Memory B cell (primary cell): Measurements from ENCODE around the gene CCDC73.

ENCODE experiments used
- ATAC-seq: fragments of 150-1000 bp; cut with Tn5 transposase; 2 replicates; pipeline ENCODE4 v1.10.0; 2021; ENCODE audit warnings: low read depth, mild to moderate bottlenecking, moderate library complexity
- DNase-seq, 2 donors: peaks; one replicate each; pipeline ENCODE4 v3.0.0; 2022; ENCODE audit warnings: low spot score in 2 of 2
- H3K27ac Mint-ChIP-seq: one replicate; pipeline ENCODE4 v1.8.0; 2022; ENCODE audit warnings: mild to moderate bottlenecking, moderate library complexity, mixed read lengths
- H3K27me3 Mint-ChIP-seq: one replicate; pipeline ENCODE4 v1.8.0; 2022; ENCODE audit warnings: mixed read lengths
- H3K36me3 Mint-ChIP-seq: one replicate; pipeline ENCODE4 v1.8.0; 2022; ENCODE audit warnings: mild to moderate bottlenecking, mixed read lengths
- H3K4me1 Mint-ChIP-seq: one replicate; pipeline ENCODE4 v1.8.0; 2022; ENCODE audit warnings: mixed read lengths
- H3K4me3 Mint-ChIP-seq: one replicate; pipeline ENCODE4 v1.8.0; 2022; ENCODE audit warnings: mild to moderate bottlenecking, moderate library complexity, mixed read lengths
- H3K9me3 Mint-ChIP-seq: one replicate; pipeline ENCODE4 v1.8.0; 2022; ENCODE audit warnings: mixed read lengths

CCDC73 gene

DNA sequence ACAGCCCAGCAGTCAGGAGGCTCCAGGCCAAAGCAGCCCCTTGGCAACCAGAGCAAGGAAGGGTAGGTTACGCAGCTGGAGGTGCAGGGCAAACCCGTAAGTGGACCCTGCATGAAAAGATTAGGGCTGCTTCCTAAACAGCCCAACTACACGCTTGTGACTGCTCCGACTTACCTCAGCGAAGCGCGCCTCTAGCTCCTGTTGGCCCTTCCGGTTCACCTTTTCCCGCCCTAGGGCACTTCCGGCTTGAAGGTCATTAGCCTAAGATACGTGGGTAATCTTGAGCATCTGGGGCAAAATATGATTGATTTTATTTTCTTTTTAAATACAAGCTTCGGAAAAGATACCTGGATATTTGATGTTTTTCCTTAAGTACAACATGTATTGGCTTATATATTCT lies at the start of gene CCDC73:
CCDC73 (minus strand) TSS at position 224 of the 400 bp plus-strand sequence. CDS start 34,419 bp downstream, outside the sequence.
- ATAC-seq = no peak
- H3K4me3 Mint-ChIP-seq = no peak within 1 kb of the TSS
- H3K4me1 Mint-ChIP-seq = no peaks in the 10 kb centered on the region
- no peaks in the 10 kb centered on the region for H3K9me3 Mint-ChIP-seq
- no peaks in the 10 kb centered on the region for H3K36me3 Mint-ChIP-seq
- DNase-seq = no peak
- peaks cover 2% of the 10 kb centered on the region for H3K27me3 Mint-ChIP-seq
- no peak within 1 kb of the TSS for H3K27ac Mint-ChIP-seq

DNA sequence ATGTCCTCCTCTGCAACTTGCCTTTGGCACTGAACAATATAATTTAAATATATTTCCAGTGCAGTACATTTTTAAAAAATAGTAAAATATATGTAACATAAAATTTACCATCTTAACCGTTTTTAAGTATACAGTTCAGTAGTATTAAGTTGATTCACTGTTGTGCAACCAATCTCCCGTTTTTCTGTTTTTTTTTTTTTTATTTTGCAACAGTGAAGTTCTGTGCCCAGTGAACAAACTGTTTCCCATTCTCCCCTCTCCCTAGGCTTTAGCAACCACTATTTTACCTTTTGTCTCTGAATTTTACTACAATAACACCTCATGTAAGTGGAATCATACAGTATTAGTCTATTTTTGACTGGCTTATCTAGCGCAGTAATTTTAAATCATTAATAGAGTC lies 49.1 kb upstream of the CCDC73 start:
- Mint-ChIP-seq H3K27ac (no peak overlapping the region), H3K9me3 (no peaks in the 10 kb centered on the region), H3K4me1 (no peaks in the 10 kb centered on the region), H3K27me3 (peaks cover 2% of the 10 kb centered on the region), H3K4me3 (no peak overlapping the region), H3K36me3 (no peaks in the 10 kb centered on the region)
- ATAC-seq (no peak), DNase-seq (no peak)

DNA sequence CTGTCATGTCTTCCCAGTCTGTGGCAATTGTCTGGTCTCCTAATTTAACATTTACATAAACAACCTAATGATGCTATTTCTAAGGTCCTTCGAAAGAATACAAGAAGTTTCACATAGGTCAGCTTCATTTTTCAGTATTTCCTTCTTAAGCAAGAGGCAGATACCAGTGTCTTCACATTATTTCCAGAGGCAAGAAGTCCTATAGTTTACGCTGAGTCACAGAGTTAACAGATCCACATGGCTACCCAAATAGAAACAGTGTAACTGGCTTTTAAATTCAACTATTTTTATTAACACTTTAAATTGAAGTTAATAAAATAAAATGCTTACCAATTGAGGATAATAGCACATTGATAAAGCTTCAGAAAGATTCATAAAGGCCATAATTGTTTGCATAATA lies 46.1 kb upstream of the CCDC73 start:
- peak overlapping the region; percentile 11 for H3K27ac Mint-ChIP-seq
- H3K4me1 Mint-ChIP-seq = no peaks in the 10 kb centered on the region
- ATAC-seq (no peak), DNase-seq (no peak)
- H3K36me3 Mint-ChIP-seq = no peaks in the 10 kb centered on the region
- H3K4me3 Mint-ChIP-seq = no peak overlapping the region
- no peaks in the 10 kb centered on the region for H3K9me3 Mint-ChIP-seq
- no peaks in the 10 kb centered on the region for H3K27me3 Mint-ChIP-seq

GRCh38 chr11:32839308-32839707 lies 44.8 kb upstream of the CCDC73 start:
- Mint-ChIP-seq H3K9me3 (no peaks in the 10 kb centered on the region), H3K4me1 (no peaks in the 10 kb centered on the region)
- no peak for ATAC-seq

GRCh38 chr11:32838505-32839274 lies 44.2 kb upstream of the CCDC73 start:
- H3K4me3 Mint-ChIP-seq = no peak overlapping the region
- no peaks in the 10 kb centered on the region for H3K27me3 Mint-ChIP-seq
- no peaks in the 10 kb centered on the region for H3K9me3 Mint-ChIP-seq
- no peak overlapping the region for H3K27ac Mint-ChIP-seq
- ATAC-seq (no peak), DNase-seq (no peak)
- H3K36me3 Mint-ChIP-seq = no peaks in the 10 kb centered on the region
- no peaks in the 10 kb centered on the region for H3K4me1 Mint-ChIP-seq

More at GRCh38 chr11:32839308-32839707, 44.8 kb upstream of the CCDC73 start:
- no peak overlapping the region for H3K4me3 Mint-ChIP-seq
- H3K36me3 Mint-ChIP-seq = no peaks in the 10 kb centered on the region
- DNase-seq = no peak
- no peaks in the 10 kb centered on the region for H3K27me3 Mint-ChIP-seq
- no peak overlapping the region for H3K27ac Mint-ChIP-seq

- H3K4me3 Mint-ChIP-seq = no peak overlapping the region
- ATAC-seq (no peak), DNase-seq (no peak)
- H3K27me3 Mint-ChIP-seq = peaks cover 4% of the 10 kb centered on the region
- no peak overlapping the region for H3K27ac Mint-ChIP-seq
- H3K9me3 Mint-ChIP-seq = no peaks in the 10 kb centered on the region
- H3K36me3 Mint-ChIP-seq = no peaks in the 10 kb centered on the region
- H3K4me1 Mint-ChIP-seq = no peaks in the 10 kb centered on the region
Measured at GRCh38 chr11:32836946-32837345, 42.5 kb upstream of the CCDC73 start.

DNA sequence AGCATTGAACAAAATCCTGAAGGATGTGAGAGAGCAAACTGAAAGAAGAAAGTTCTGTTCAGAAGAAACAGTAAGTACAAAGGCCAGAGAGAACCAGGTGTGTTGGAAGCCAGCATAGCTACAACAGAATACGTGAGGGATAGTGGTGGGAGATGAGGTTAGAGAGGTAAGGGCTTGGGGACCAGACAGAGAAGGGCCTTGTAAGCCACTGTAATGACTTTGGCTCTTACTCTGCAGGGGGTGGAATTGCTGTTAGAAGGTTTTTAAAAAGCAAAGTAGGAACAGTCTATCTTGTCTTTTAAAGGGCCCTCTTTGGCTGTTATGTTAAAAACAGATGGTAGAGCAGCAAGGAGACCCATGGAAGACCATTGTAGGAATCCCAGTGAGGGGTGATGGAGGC lies 39.5 kb upstream of the CCDC73 start:
- DNase-seq = no peak
- no peaks in the 10 kb centered on the region for H3K9me3 Mint-ChIP-seq
- H3K36me3 Mint-ChIP-seq = no peaks in the 10 kb centered on the region
- no peaks in the 10 kb centered on the region for H3K4me1 Mint-ChIP-seq
- no peak overlapping the region for H3K27ac Mint-ChIP-seq
- peaks cover 7% of the 10 kb centered on the region for H3K27me3 Mint-ChIP-seq
- no peak overlapping the region for H3K4me3 Mint-ChIP-seq
- ATAC-seq = no peak

- H3K27me3 Mint-ChIP-seq = peaks cover 10% of the 10 kb centered on the region
- no peaks in the 10 kb centered on the region for H3K9me3 Mint-ChIP-seq
- no peaks in the 10 kb centered on the region for H3K36me3 Mint-ChIP-seq
- ATAC-seq = no peak
- no peak for DNase-seq
- H3K27ac Mint-ChIP-seq = no peak overlapping the region
- no peaks in the 10 kb centered on the region for H3K4me1 Mint-ChIP-seq
- no peak overlapping the region for H3K4me3 Mint-ChIP-seq
Measured at GRCh38 chr11:32831221-32831620, 36.8 kb upstream of the CCDC73 start.

GRCh38 chr11:32830796-32831195 lies 36.3 kb upstream of the CCDC73 start:
- H3K27me3 Mint-ChIP-seq = peaks cover 10% of the 10 kb centered on the region
- H3K36me3 Mint-ChIP-seq = no peaks in the 10 kb centered on the region
- H3K4me1 Mint-ChIP-seq = no peaks in the 10 kb centered on the region
- H3K9me3 Mint-ChIP-seq = no peaks in the 10 kb centered on the region
- DNase-seq (no peak), ATAC-seq (no peak)
- H3K4me3 Mint-ChIP-seq = peak overlapping the region; percentile 54
- H3K27ac Mint-ChIP-seq = no peak overlapping the region

DNA sequence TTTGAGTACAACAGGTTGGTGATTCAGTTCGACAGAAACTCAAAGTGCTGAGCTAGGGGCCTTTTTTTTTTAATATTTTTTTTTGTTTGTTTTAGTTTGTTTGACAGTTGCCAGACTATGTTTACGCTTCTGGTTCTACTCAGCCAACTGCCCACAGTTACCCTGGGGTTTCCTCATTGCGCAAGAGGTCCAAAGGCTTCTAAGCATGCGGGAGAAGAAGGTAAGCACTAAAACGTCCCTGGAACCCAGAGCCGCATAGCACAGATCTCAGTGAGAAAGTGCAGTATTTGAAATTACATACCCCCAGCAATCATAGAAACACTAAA lies 35.9 kb upstream of the CCDC73 start:
- ATAC-seq = no peak
- peaks cover 10% of the 10 kb centered on the region for H3K27me3 Mint-ChIP-seq
- H3K9me3 Mint-ChIP-seq = no peaks in the 10 kb centered on the region
- peak overlapping the region; percentile 54 for H3K4me3 Mint-ChIP-seq
- H3K36me3 Mint-ChIP-seq = no peaks in the 10 kb centered on the region
- DNase-seq = no peak
- no peak overlapping the region for H3K27ac Mint-ChIP-seq
- H3K4me1 Mint-ChIP-seq = no peaks in the 10 kb centered on the region

DNA sequence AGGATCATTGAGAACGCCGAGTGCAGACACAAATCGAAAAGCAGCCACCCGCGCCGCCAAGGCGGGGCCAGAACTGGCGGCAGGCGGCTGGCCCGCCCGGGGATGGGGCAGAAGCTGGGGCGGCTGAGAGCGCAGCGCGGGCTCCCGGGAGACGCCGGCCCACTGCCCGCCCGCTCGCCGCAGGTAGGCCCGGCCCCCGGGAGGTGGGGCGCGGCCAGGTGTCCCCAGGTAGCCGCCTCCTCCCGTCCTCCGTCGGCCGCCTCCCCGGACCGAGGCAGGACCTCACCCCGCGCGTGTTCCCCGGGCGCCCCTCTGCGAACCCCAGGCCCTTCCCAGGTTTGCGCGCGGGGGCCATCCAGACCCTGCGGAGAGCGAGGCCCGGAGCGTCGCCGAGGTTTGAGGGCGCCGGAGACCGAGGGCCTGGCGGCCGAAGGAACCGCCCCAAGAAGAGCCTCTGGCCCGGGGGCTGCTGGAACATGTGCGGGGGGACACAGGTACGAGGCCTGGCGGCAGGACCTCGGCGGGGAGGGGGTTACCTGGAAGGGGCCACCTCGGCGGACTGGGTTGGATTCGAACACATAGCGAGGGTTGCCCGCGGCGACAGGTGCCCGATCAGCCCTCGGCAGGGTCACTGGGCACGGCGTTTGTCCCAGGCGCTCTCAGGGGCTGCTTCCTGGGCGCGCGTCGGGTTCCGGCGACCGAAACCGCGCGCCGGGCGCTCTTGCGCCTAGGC lies 35.4 kb upstream of the CCDC73 start, which contains the start of gene PRRG4:
PRRG4 (plus strand) TSS at position 248 of the 733 bp plus-strand sequence. CDS start 603 bp downstream, outside the sequence.
- peak within 1 kb of the TSS; percentile 82 for H3K4me3 Mint-ChIP-seq
- H3K27me3 Mint-ChIP-seq = peaks cover 10% of the 10 kb centered on the region
- DNase-seq (no peak), ATAC-seq (peak; percentile 79)
- H3K9me3 Mint-ChIP-seq = no peaks in the 10 kb centered on the region
- peak within 1 kb of the TSS; percentile 53 for H3K27ac Mint-ChIP-seq
- H3K36me3 Mint-ChIP-seq = no peaks in the 10 kb centered on the region
- H3K4me1 Mint-ChIP-seq = no peaks in the 10 kb centered on the region

- DNase-seq = peak in 1 of 2 donors; percentile 37
- no peaks in the 10 kb centered on the region for H3K36me3 Mint-ChIP-seq
- peak overlapping the region; percentile 53 for H3K27ac Mint-ChIP-seq
- ATAC-seq = peak; percentile 57
- peak overlapping the region; percentile 82 for H3K4me3 Mint-ChIP-seq
- H3K4me1 Mint-ChIP-seq = no peaks in the 10 kb centered on the region
- peaks cover 12% of the 10 kb centered on the region for H3K27me3 Mint-ChIP-seq
- H3K9me3 Mint-ChIP-seq = no peaks in the 10 kb centered on the region
Measured at GRCh38 chr11:32829157-32829679, 34.8 kb upstream of the CCDC73 start.

GRCh38 chr11:32827276-32827675 lies 32.8 kb upstream of the CCDC73 start:
- Mint-ChIP-seq H3K9me3 (no peaks in the 10 kb centered on the region), H3K36me3 (no peaks in the 10 kb centered on the region), H3K4me1 (no peaks in the 10 kb centered on the region), H3K27me3 (peaks cover 10% of the 10 kb centered on the region), H3K27ac (no peak overlapping the region), H3K4me3 (no peak overlapping the region)
- DNase-seq (no peak), ATAC-seq (no peak)

DNA sequence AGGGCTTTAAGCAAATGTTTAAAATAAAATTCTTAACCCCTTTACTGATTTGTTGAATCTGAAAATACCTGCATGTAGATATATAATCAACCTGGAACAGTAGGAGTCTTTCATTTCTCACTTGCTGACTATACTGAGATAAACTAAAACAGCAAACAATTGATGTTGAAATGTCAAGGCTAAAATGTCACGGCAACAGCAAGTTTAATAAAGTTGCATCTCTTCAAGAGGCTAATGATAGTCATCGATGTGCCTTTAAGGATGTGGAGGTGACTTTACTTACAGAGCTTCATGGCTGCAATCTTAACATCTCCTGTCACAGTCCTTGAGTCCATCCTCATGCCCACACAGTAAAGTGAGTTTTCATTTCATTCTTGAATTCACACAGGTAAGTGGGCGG lies 31.7 kb upstream of the CCDC73 start:
- ATAC-seq (no peak), DNase-seq (no peak)
- no peak overlapping the region for H3K27ac Mint-ChIP-seq
- H3K27me3 Mint-ChIP-seq = peaks cover 7% of the 10 kb centered on the region
- peaks cover 3% of the 10 kb centered on the region for H3K4me1 Mint-ChIP-seq
- H3K9me3 Mint-ChIP-seq = no peaks in the 10 kb centered on the region
- H3K4me3 Mint-ChIP-seq = no peak overlapping the region
- no peaks in the 10 kb centered on the region for H3K36me3 Mint-ChIP-seq
